HL-60/S4 (cell line): ENCODE measurements around the gene CFAP251.
"Not testable (repeated sequence)": the region's sequence is repeated elsewhere in the genome, so short reads cannot be mapped to it uniquely, and the experiment has no call there.

Experiments
- in situ Hi-C: fragments of 300-500 bp; cut with MboI; formaldehyde crosslinking; loops from 2 replicates; pipeline ENCODE4 v1.14.3; 2022; ENCODE audit warnings: low sequenced_read_pairs

Gene CFAP251

GRCh38 chr12:121974026-121974985 lies 55.9 kb downstream of the CFAP251 start:
- in situ Hi-C loops = no loop called here

DNA sequence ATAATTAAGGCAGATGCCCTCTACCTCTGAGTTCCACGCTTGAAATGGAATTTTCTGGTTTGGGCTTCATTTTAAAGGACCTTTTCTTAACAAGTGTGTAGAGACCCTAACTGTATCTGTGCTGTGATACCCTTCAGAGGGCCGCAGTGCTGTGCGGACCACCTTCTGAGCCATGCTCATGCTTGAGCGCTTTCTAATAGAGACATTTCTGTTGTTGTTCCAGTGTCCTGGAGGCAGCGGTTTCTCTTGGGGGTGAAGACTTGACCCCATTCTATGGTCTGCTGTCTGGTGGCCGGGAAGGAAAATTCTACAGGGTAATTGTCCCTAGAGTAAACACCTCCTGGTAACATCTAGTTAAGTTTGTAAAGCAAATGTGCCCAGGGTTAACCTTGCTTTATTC lies 56.6 kb downstream of the CFAP251 start:
- in situ Hi-C loops = no loop called here

DNA sequence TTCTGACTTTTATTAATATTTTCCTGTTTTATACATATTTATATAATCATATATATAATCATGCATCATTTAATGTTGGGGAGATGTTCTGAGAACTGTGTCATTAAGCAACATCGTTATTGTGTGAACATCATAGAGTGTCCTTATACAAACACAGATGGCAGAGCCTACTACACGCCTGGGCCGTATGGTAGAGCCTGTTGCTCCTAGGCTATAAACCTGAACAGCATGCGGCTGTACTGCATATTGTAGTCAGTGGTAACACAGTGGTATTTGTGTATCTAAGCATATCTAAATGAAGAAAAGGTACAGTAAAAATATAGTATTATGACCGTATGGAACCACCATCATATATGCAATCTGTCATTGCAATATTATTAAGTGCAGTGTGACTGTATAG lies 58.6 kb downstream of the CFAP251 start:
- in situ Hi-C loops = no loop called here

GRCh38 chr12:121980191-121980891 lies 61.9 kb downstream of the CFAP251 start:
- in situ Hi-C loops = no loop called here

DNA sequence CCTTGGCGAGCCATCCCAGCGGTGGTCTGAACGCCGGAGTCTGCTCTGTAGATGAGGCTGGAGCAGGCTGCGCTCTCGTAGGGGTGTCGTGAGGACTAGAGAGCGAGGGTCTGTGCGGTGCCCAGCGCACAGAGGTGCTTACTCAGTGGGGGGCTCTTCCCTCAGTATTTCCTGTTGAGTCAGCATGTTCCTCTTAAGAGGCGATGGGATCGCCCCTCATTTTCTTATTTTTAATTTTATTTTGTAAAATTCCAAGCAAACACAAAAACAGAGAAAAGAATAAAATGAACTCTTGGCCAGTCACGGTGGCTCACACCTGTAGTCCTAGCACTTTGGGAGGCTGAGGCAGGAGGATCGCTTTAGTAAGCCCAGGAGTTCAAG lies 62.5 kb downstream of the CFAP251 start:
- in situ Hi-C loops = no loop called here

- in situ Hi-C loops = no loop called here
Measured at GRCh38 chr12:121981456-121981855, 63.1 kb downstream of the CFAP251 start.

- in situ Hi-C loops = no loop called here
Measured at GRCh38 chr12:121982950-121983349, 64.6 kb downstream of the CFAP251 start.

GRCh38 chr12:121983536-121984210 lies 65.3 kb downstream of the CFAP251 start:
- in situ Hi-C loops = no loop called here

DNA sequence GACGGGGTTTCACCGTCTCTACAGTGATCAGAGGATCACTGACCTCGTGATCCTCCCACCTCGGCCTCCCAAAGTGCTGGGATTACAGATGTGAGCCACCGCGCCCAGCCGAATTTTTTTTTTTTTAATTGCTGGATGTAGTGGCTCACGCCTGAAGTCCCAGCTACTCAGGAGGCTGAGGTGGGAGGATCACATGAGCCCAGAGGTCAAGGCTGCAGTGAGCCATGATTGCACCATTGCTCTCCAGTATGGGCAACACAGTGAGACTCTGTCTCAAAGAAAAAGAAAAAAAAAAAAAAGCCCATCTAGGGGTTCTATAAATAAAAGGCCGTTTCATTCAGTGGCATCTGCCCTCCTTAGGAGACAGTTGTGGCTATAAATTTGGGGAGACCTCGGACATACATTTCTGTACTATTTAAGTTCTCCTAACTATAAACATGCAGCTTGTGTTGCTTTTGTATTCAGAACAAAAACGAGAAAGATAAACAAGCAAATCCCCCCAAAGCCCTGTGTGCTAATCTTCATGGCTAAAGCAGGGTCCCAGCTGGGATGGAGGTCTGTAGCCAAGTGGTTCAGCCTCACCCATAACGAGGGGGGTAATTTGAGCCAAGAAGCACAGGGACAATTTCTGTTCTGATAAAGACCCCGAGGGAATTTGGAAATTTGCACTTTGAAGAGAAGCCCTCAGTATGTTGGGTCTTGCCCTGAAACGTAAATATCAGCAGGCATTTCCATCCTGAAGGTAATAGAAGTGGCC lies 68.3 kb downstream of the CFAP251 start:
- in situ Hi-C loops = no loop called here

- in situ Hi-C loops = not testable (repeated sequence)
Measured at GRCh38 chr12:121988519-121988918, 70.1 kb downstream of the CFAP251 start.

DNA sequence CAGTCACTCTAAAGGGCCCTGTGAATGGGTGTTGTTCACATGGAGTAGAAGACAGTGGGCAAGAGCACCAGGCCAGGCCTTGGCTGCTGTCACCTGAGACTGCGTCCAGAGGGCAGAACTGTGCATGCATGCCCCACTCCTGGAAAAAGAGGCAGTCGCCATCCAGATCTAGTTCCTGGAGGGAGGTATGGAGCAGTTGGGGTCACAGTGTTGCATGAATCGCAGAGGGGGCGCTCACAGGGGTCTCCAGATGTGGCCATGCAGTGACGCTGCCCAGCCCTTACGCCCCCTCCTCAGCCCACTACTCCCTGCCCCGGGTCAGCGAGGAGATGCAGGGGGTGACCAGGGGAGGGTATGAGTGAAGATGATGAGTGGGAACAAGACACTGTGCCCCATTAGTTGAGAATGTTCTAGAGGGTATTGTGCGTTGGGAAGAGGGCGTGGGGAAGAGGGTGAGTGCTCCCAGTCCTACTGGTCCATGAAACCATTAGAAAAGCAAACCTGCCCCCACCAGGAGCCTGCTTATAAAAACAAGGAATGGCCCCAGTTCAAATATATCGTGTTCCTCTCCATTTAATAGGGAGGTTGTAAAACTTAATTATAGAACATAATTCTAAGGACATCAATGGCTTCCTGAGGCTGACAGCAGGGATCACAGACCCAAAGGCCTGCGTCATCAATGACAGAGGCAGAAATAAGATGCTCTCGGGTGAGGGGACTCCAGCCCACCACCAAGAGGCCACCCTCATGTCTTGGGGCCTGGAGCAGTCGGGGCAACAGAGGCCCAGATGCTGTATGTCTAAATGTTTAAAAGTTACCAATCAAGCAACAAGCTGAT lies 71.1 kb downstream of the CFAP251 start:
- in situ Hi-C loops = no loop called here

DNA sequence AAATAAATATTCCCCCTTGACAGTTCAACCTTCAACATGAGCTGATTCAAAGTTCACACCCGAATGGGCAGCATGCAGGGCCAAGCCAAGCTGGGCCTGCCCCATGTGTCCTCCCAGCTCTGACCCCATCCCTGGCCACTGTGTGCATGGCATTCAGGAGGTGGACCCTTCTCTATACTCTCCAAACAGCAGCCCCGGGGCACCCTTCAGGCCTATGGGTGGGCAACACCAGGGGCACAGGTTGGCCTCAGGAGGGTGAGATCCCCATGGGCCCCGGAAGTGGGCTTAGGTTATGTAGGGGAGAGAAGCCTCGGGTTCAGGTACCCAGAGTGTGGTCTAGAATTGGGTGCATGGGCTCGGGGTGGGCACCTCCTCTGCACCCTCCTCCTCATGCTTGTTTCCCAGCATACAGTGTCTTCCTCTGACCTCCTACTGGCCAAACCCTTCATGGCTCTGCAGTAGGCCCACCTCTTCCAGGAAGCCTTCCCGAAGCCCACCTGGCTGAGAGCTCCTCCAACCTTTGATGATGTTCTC lies 71.8 kb downstream of the CFAP251 start:
- in situ Hi-C loops = no loop called here

- in situ Hi-C loops = no loop called here
Measured at GRCh38 chr12:121990692-121991603, 72.6 kb downstream of the CFAP251 start.

GRCh38 chr12:121992059-121992879 lies 73.9 kb downstream of the CFAP251 start:
- in situ Hi-C loops = no loop called here

GRCh38 chr12:121996050-121996944 lies 77.9 kb downstream of the CFAP251 start:
- in situ Hi-C loops = no loop called here

GRCh38 chr12:121996945-121997612 lies 78.7 kb downstream of the CFAP251 start:
- in situ Hi-C loops = no loop called here
